ENCODE measurements around the gene DNPH1. TPM values are rescaled to one million over a fixed set of nuclear protein-coding genes. Genes with fewer than 3 reads are reported as not detected.

The DNPH1 gene
- polyA plus RNA-seq, 4 donors = 29.2 to 87.2 (median 46.4) TPM

GRCh38 chr6:43264599-43265145 is 35.4 kb upstream of the DNPH1 start:
- no peak for DNase-seq (ENCODE audit: low read depth in 4 of 4, low spot score in 3 of 4)

GRCh38 chr6:43263314-43264178 is 34.3 kb upstream of the DNPH1 start:
- DNase-seq (ENCODE audit: low read depth in 4 of 4, low spot score in 3 of 4) = no peak

GRCh38 chr6:43262780-43263313 is 33.6 kb upstream of the DNPH1 start:
- DNase-seq (ENCODE audit: low read depth in 4 of 4, low spot score in 3 of 4) = no peak

GRCh38 chr6:43262000-43262779 is 32.9 kb upstream of the DNPH1 start:
- no peak for DNase-seq (ENCODE audit: low read depth in 4 of 4, low spot score in 3 of 4)

- DNase-seq (ENCODE audit: low read depth in 4 of 4, low spot score in 3 of 4) = no peak
These were observed 31.9 kb upstream of the DNPH1 start for GRCh38 chr6:43261198-43261597.

- DNase-seq (ENCODE audit: low read depth in 4 of 4, low spot score in 3 of 4) = no peak
These were observed 31.5 kb upstream of the DNPH1 start for GRCh38 chr6:43260791-43261190.

GRCh38 chr6:43258807-43259686 is 29.8 kb upstream of the DNPH1 start:
- DNase-seq (ENCODE audit: low read depth in 4 of 4, low spot score in 3 of 4) = no peak

GRCh38 chr6:43258180-43258579 is 28.9 kb upstream of the DNPH1 start:
- no peak for DNase-seq (ENCODE audit: low read depth in 4 of 4, low spot score in 3 of 4)

GRCh38 chr6:43257367-43258145 is 28.3 kb upstream of the DNPH1 start:
- DNase-seq (ENCODE audit: low read depth in 4 of 4, low spot score in 3 of 4) = no peak

GRCh38 chr6:43256670-43257366 is 27.5 kb upstream of the DNPH1 start:
- no peak for DNase-seq (ENCODE audit: low read depth in 4 of 4, low spot score in 3 of 4)

GRCh38 chr6:43255408-43256054 is 26.2 kb upstream of the DNPH1 start:
- no peak for DNase-seq (ENCODE audit: low read depth in 4 of 4, low spot score in 3 of 4)

- no peak for DNase-seq (ENCODE audit: low read depth in 4 of 4, low spot score in 3 of 4)
These were observed 25.6 kb upstream of the DNPH1 start for GRCh38 chr6:43254846-43255245.

- no peak for DNase-seq (ENCODE audit: low read depth in 4 of 4, low spot score in 3 of 4)
These were observed 25.0 kb upstream of the DNPH1 start for GRCh38 chr6:43254138-43254817.

- no peak for DNase-seq (ENCODE audit: low read depth in 4 of 4, low spot score in 3 of 4)
These were observed 24.1 kb upstream of the DNPH1 start for GRCh38 chr6:43253401-43253800.

GRCh38 chr6:43250992-43251373 is 21.7 kb upstream of the DNPH1 start:
- no peak for DNase-seq (ENCODE audit: low read depth in 4 of 4, low spot score in 3 of 4)

- DNase-seq (ENCODE audit: low read depth in 4 of 4, low spot score in 3 of 4) = no peak
These were observed 19.5 kb upstream of the DNPH1 start for GRCh38 chr6:43248791-43249190.

GRCh38 chr6:43248101-43248500 is 18.8 kb upstream of the DNPH1 start:
- DNase-seq (ENCODE audit: low read depth in 4 of 4, low spot score in 3 of 4) = no peak

All from left renal pelvis (tissue), 4 donors.